ENCODE results near the gene RNASE12.
"Not testable (repeated sequence)": the region's sequence is repeated elsewhere in the genome, so short reads cannot be mapped to it uniquely, and the experiment has no call there.

Gene RNASE12

GRCh38 chr14:20592574-20592973, 1.4 kb upstream of the RNASE12 start:
- H3K4me3 ChIP-seq (ENCODE audit: low read length): no peak overlapping the region
- no peak for TF ChIP-seq CTCF (conservative IDR thresholded peaks at IDR 0.05; ENCODE audit: low read length)
- DNase-seq (ENCODE audit: low read depth): no peak

DNA sequence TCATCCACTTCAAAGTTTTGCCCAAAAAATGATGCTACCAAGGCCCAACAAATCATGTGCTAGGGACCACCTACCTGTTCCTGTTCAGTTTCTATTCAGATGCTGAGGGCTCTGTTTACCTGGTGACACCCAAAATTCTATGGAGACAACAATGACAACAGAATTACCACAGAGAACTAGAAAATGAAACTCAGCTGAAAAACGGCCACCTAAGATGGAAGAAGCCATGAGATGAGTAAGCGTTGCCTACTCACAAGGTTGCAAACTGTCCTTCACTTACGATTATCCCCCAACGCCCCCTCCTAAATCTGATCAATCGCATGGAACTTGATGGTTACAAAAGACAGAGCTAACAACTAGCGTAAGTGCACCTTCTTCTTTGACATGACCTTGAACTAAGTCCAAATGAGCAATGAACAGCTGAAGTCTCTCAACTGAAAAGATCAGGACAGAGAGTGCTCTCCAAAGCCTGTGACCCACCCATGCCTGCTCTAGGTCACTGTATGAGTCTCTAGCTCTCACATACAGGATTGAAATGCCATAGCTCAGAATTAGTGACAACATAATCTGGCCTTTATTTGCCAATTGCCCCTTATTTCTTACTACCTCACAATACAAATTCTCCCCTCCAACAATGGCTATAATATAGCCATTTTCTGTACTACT, 3.6 kb downstream of the RNASE12 start, which contains the start of gene RNASE11:
TSS of gene RNASE11 (minus strand) at position 513 of the 666 bp plus-strand sequence.
- no peak within 1 kb of the TSS for H3K4me3 ChIP-seq (ENCODE audit: low read length)
- TF ChIP-seq CTCF (conservative IDR thresholded peaks at IDR 0.05; ENCODE audit: low read length): no peak
- DNase-seq (ENCODE audit: low read depth): no peak

- TF ChIP-seq CTCF (conservative IDR thresholded peaks at IDR 0.05; ENCODE audit: low read length): no peak
- H3K4me3 ChIP-seq (ENCODE audit: low read length): no peak overlapping the region
- DNase-seq (ENCODE audit: low read depth): no peak
Measured at GRCh38 chr14:20583908-20584307, 7.3 kb downstream of the RNASE12 start.

GRCh38 chr14:20583142-20583541, 8.0 kb downstream of the RNASE12 start:
- TF ChIP-seq CTCF (conservative IDR thresholded peaks at IDR 0.05; ENCODE audit: low read length): no peak

DNA sequence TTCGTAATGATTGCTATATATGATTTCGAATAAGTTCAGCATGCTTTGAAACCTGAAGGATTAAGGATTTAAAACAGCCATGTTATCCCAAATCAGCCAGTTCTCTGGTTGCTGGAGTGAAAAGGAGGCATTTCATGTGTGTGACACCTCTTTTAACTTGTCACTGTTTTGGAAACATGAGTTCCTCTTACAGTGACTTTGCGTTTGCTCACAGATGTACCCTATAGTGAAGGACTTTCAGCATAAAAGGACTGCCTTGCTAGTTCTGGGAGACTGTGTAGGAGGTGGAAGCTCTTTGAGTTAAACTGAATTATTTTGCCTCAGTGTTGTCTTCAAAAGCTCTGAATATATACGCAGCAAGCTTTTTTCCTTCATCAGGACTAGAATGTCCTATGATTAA, 10.9 kb downstream of the RNASE12 start:
- no peak for TF ChIP-seq CTCF (conservative IDR thresholded peaks at IDR 0.05; ENCODE audit: low read length)
- H3K4me3 ChIP-seq (ENCODE audit: low read length): no peak overlapping the region
- DNase-seq (ENCODE audit: low read depth): no peak

More at GRCh38 chr14:20583142-20583541, 8.0 kb downstream of the RNASE12 start:
- no peak for DNase-seq (ENCODE audit: low read depth)
- no peak overlapping the region for H3K4me3 ChIP-seq (ENCODE audit: low read length)

DNA sequence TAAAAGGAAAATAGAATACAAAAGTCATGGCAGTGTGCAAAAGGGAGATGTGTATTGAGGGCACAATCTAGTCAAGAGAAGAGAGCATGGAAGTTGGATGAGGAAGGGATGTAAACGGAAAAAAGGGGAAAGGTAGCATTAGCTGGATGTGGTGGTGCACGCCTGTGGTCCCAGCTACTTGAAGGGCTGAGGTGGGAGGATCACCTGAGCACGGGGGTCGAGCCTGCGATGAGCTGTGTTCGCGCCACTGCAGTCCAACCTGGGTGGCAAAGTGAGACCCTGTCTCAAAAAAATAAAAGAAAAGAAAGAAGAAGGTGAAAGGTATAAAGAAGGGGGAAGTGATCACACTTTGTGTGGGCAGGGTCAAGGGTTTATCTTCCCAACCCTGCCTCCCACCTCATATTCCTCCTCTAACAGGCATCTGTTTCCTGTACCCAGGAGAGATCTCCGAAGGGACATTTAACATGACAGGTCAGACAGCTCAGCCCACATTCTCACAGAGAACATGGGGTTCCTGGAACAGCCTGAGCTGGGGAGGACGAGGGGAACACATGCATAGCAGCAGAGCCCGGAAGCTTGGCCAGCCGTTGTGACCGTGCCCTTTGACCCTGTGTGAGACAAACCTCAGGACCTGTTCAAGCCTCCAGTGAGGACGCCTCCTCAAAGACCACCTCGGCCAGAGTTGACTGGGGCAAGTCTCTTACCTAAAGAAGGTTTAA, 12.2 kb downstream of the RNASE12 start:
- no peak for TF ChIP-seq CTCF (conservative IDR thresholded peaks at IDR 0.05; ENCODE audit: low read length)
- H3K4me3 ChIP-seq (ENCODE audit: low read length): no peak overlapping the region

DNA sequence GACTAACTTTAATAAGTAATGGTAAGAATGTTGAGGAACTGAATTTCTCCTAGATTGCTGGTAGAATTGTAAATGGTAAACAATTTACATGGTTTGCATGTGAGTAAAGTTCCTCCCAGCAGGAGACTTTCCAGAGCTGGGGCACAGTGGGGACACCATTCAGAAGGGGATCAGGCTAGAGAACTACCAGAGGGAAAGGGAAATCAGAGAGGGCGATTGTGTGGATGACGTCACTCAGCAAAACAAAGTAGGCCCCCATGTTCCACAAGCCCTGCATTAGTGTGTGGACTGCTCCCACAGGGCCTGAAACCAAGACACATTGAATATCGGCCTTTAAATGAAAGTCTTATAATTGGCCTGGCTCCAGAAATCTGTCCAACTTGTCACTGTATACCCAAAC, 12.9 kb downstream of the RNASE12 start:
- TF ChIP-seq CTCF (conservative IDR thresholded peaks at IDR 0.05; ENCODE audit: low read length): no peak
- DNase-seq (ENCODE audit: low read depth): no peak
- no peak overlapping the region for H3K4me3 ChIP-seq (ENCODE audit: low read length)

More for the DNA sequence above, 12.2 kb downstream of the RNASE12 start:
- DNase-seq (ENCODE audit: low read depth): no peak

DNA sequence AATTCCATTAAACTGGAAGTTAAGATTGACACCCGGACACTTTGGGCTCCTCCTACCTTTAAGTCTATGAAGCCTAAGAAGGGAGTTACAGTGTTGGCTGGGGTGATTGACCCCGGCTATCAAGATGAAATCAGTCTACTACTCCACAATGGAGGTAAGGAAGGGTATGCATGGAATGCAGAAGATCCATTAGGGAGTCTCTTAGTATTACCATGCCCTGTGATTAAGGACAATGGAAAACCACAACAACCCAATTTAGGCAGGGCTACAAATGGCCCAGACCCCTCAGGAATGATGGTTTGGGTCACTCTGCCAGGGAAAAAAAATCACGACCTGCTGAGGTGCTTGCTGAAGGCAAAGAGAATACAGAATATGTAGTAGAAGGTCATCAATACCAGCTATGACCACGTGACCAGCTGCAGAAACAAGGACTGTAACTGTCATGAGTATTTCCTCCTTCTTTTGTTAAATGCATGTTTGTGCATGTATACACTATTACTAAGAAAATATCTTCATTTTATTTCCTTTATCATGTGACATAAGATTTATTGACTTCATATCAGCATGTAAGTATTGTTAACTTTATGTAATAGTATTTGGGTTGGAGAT, 18.7 kb downstream of the RNASE12 start:
- H3K4me3 ChIP-seq (ENCODE audit: low read length); DNase-seq (ENCODE audit: low read depth): not testable (repeated sequence)

DNA sequence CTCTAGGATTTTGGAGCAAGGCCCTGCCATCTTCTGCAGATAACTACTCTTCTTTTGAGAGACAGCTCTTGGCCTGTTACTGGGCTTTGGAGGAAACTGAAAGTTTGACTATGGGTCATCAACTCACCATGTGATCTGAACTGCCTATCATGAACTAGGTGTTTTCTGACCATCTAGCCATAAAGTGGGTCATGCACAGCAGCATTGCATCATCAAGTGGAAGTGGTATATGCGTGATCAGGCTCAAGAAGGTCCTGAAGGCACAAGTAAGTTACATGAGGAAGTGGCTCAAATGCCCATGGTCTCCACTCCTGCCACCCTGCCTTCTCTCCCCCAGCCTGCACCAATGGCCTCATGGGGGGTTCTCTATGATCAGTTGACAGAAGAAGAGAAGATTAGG, 20.5 kb downstream of the RNASE12 start:
- not testable (repeated sequence) for DNase-seq (ENCODE audit: low read depth); H3K4me3 ChIP-seq (ENCODE audit: low read length)

DNA sequence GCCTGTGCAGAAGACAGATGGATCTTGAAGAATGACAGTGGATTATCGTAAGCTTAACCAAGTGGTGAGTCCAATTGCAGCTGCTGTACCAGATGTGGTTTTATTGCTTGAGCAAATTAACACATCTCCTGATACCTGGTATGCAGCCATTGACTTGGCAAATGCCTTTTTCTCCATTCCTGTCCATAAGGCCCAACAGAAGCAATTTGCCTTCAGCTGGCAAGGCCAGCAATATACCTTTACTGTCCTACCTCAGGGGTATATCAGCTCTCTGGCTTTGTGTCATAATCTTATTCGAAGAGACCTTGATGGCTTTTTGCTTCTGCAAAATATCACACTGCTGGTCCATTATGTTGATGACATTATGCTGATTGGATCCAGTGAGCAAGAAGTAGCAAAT, 21.3 kb downstream of the RNASE12 start:
- DNase-seq (ENCODE audit: low read depth); H3K4me3 ChIP-seq (ENCODE audit: low read length): not testable (repeated sequence)

Data from AG10803 (cell line).